ENCODE measurements around the gene MNX1. TPM values are rescaled to one million over a fixed set of nuclear protein-coding genes. Genes with fewer than 3 reads are reported as not detected.

Gene MNX1
- total RNA-seq, 2 donors from 2014 or later: not detected

DNA sequence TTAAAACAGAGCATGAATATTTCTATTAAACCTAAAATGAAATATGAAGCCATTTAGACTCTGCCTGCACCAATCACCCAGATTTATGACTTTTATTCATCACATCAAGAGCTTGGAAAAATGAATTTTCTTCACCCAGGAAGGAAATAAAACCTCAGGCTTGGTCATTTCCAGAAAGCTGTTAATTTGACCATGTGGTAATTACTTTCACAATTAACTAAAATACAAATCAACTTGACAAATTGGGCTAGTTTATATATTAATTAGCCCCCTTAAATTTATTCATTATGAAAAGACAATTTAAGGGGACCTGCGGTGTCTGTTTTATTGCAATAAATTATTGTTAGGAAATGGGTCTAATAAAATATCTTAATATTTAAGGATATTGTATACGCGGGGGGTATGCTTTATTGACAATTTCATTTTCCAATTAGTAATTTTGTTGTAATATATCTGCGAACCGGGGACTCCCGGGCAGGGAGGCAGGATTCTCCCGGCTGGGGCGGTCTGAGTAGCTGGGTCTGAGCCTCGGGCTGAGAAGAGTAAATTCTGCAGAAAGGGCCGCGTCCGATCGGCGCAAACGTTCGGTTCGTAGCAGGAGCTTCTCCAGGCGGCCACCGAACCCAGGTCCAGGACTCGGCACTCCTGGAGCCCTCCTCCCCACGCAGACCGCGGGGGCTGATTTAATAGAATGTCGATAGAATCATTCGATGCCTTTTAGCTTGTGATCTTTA is 9.4 kb upstream of the MNX1 start:
- Histone ChIP-seq H3K4me1 (peaks cover 0 to 35% of the 10 kb centered on the region in 2 donors), H3K9me3 (no peaks in the 10 kb centered on the region), H3K27me3 (peaks cover 37 to 58% of the 10 kb centered on the region in 2 donors), H3K4me3 (no peak overlapping the region), H3K36me3 (no peaks in the 10 kb centered on the region), H3K27ac (no peak overlapping the region)
- TF ChIP-seq, protein P1, sequence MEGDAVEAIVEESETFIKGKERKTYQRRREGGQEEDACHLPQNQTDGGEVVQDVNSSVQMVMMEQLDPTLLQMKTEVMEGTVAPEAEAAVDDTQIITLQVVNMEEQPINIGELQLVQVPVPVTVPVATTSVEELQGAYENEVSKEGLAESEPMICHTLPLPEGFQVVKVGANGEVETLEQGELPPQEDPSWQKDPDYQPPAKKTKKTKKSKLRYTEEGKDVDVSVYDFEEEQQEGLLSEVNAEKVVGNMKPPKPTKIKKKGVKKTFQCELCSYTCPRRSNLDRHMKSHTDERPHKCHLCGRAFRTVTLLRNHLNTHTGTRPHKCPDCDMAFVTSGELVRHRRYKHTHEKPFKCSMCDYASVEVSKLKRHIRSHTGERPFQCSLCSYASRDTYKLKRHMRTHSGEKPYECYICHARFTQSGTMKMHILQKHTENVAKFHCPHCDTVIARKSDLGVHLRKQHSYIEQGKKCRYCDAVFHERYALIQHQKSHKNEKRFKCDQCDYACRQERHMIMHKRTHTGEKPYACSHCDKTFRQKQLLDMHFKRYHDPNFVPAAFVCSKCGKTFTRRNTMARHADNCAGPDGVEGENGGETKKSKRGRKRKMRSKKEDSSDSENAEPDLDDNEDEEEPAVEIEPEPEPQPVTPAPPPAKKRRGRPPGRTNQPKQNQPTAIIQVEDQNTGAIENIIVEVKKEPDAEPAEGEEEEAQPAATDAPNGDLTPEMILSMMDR (IDR thresholded peaks at IDR 0.05): no peak
- no peak for DNase-seq (ENCODE audit: low spot score)

DNA sequence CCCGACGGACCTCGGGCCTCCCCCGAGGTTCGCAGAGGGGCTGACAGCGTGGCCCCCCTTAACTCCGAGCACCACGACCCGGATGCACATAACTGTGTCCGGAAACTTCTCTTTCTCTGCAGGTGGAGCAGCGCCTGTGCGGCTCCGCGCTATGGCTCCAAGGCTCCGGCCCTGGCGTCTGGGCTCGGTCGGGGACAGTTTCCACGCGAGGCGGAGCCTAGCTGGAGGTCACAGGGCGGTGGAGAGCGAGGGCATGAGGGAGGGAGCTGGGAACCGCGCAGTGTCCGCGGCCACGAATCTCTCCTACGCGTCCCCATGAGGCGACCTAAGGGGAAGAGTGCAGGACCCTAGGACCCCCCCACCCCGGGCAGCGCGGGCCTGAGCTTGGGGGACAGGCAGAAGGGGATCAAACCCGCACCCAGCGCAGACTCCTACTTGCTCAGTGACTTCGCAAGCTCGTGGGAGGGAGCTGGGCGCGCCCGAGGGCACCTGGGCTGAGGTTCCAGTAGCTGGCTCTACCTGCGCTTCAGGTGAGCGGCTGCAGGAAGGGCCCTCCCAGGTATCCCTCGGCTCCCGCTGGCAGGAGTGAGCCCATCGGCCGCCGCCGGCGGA is 8.6 kb upstream of the MNX1 start:
- Histone ChIP-seq H3K36me3 (no peaks in the 10 kb centered on the region), H3K27ac (no peak overlapping the region), H3K4me3 (no peak overlapping the region), H3K9me3 (no peaks in the 10 kb centered on the region), H3K4me1 (peaks cover 0 to 35% of the 10 kb centered on the region in 2 donors), H3K27me3 (peaks cover 37 to 58% of the 10 kb centered on the region in 2 donors)
- DNase-seq (ENCODE audit: low spot score): no peak
- TF ChIP-seq, protein P1 (IDR thresholded peaks at IDR 0.05): no peak

DNA sequence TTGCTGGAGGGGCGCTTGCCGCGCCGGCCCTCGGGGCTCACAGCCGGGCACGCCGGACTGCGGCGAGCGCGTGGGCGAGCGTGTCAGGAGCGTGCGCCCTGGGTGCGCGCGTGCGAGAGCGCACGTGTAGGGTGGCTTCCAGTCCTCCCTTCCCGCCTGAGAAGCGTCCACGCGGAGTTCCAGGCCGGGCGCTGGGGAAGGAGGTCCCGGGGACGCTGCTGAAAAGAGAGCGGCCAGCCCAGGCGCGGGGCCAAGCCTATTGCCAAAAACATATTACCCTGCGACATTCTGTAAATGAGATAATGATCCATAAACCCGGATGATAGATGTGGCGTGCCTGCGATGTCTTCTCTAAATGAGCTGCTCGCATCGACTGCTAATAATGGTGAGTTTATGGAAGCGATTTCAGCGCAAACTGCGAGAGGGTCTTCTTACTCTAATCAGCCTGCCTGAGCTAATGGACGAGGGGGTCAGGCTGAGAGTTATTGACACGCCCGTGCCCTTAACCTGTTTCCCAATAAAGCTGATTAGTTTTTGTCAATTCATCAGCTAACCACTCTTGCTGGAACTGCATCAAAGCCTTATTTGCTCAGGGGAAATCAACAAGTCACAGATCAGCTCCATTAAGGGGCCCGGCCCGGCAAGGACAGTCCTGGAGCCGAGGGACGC is 8.0 kb upstream of the MNX1 start:
- peaks cover 33 to 64% of the 10 kb centered on the region in 2 donors for H3K27me3 ChIP-seq
- DNase-seq (ENCODE audit: low spot score): no peak
- H3K27ac ChIP-seq: no peak overlapping the region
- H3K4me1 ChIP-seq: peaks cover 0 to 35% of the 10 kb centered on the region in 2 donors
- no peak overlapping the region for H3K4me3 ChIP-seq
- H3K9me3 ChIP-seq: no peaks in the 10 kb centered on the region
- TF ChIP-seq, protein P1 (IDR thresholded peaks at IDR 0.05): no peak
- no peaks in the 10 kb centered on the region for H3K36me3 ChIP-seq

DNA sequence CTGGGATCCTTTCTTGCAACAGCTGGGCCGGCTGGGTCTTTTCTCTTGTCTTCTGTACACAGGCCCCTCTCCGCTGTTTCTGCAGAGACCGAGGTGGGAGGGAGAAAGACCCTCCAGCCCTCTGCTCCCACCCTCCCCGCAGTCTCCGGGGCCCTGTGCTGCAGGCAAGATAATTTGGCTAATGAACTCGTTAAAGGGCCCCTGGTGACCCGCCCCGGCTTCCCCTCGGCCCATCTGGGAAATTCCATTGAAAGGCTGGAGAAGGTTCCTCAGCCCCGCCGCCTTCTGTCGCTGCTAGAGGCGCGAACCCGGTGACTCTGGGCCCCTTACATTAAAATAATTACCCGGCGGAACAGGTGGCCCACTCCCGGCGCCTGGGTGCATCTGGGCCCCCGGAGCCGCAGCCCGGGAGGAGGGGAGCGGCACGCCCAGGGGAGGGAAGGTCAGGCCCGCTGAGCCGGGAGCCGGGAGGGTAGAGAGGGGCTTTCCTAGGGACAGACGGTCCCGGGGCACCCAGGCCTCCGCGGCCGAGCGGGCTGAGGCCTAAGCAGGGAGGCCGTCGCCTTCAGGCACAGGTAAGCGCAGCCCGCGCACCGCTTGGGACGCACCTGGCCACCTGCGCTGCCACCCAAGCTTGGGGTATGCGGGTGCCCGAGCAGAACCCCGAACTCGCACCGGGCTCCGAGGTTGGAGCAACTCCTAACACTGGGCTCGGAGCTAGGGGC is 7.3 kb upstream of the MNX1 start:
- no peaks in the 10 kb centered on the region for H3K9me3 ChIP-seq
- H3K4me1 ChIP-seq: peaks cover 0 to 35% of the 10 kb centered on the region in 2 donors
- H3K36me3 ChIP-seq: no peaks in the 10 kb centered on the region
- H3K27ac ChIP-seq: no peak overlapping the region
- TF ChIP-seq, protein P1 (IDR thresholded peaks at IDR 0.05): no peak
- no peak overlapping the region for H3K4me3 ChIP-seq
- H3K27me3 ChIP-seq: peaks cover 30 to 64% of the 10 kb centered on the region in 2 donors
- DNase-seq (ENCODE audit: low spot score): no peak

DNA sequence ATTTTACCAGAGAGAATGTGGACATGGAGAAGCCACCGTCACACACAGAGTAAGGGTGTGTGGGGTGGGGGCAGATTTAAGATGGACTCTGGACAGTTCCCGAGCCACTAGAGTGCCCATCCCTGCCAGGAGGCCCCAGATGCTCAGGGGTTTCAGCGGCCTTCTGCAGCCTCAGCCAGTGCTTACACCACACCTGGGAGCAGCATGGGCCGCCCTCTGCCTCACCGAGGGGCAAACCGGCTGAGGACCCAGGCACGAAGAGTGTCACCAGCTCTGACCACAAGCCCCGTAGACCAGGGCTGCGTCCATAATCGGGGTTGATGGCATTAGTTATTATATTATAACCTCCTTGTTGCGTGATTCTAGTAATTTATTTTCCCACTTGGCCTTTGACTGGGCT is 6.7 kb upstream of the MNX1 start:
- no peak overlapping the region for H3K4me3 ChIP-seq
- no peak overlapping the region for H3K27ac ChIP-seq
- TF ChIP-seq, protein P1 (IDR thresholded peaks at IDR 0.05): no peak
- peaks cover 30 to 61% of the 10 kb centered on the region in 2 donors for H3K27me3 ChIP-seq
- no peak for DNase-seq (ENCODE audit: low spot score)
- H3K9me3 ChIP-seq: no peaks in the 10 kb centered on the region
- H3K4me1 ChIP-seq: peaks cover 0 to 35% of the 10 kb centered on the region in 2 donors
- H3K36me3 ChIP-seq: no peaks in the 10 kb centered on the region
